HFF-Myc (cell line): ENCODE data around the gene SLX4.

Experiments used
- DNase-seq: peaks from one replicate; pipeline ENCODE4 v3.0.0-alpha.2; 2011; ENCODE audit warnings: low read depth; ENCODE audit errors: extremely low read depth
- H3K4me3 ChIP-seq: replicated peaks from 2 replicates; pipeline ENCODE4 v1.5.1; 2011; ENCODE audit warnings: low read depth, mild to moderate bottlenecking, control low read depth, low read length
- TF ChIP-seq, protein P1 (sequence below): IDR thresholded peaks from 2 replicates; pipeline ENCODE4 v1.5.1; 2012; ENCODE audit warnings: mild to moderate bottlenecking, low read depth, low read length, control low read depth; ENCODE audit errors: missing control alignments

Gene SLX4

DNA sequence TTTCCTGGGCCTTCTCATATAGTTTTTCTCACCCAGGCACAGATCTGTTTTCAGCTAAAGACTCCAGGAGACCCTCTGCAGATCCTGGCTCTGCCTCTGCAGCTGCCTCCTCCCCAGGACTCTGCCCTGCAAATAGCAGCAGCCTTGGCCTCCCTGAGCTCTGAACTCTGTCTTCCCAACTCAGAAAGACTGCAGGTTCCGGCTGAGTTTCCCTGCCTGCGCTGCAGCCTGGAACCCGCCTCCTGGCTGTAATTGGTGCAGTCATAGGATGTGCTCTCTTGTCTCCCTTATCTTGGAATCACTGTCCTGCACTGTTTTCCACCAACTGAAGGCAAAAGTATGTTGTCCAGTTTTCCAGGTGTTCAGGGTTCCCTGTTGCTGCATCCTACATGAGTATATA, 28.8 kb upstream of the SLX4 start:
- H3K4me3 ChIP-seq, result no peak overlapping the region
- TF ChIP-seq, protein P1, sequence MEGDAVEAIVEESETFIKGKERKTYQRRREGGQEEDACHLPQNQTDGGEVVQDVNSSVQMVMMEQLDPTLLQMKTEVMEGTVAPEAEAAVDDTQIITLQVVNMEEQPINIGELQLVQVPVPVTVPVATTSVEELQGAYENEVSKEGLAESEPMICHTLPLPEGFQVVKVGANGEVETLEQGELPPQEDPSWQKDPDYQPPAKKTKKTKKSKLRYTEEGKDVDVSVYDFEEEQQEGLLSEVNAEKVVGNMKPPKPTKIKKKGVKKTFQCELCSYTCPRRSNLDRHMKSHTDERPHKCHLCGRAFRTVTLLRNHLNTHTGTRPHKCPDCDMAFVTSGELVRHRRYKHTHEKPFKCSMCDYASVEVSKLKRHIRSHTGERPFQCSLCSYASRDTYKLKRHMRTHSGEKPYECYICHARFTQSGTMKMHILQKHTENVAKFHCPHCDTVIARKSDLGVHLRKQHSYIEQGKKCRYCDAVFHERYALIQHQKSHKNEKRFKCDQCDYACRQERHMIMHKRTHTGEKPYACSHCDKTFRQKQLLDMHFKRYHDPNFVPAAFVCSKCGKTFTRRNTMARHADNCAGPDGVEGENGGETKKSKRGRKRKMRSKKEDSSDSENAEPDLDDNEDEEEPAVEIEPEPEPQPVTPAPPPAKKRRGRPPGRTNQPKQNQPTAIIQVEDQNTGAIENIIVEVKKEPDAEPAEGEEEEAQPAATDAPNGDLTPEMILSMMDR, result no peak
- DNase-seq, result no peak

- H3K4me3 ChIP-seq, result no peak overlapping the region
- DNase-seq, result no peak
- TF ChIP-seq, protein P1, result no peak
Observed at GRCh38 chr16:3638916-3639644, 27.7 kb upstream of the SLX4 start.

DNA sequence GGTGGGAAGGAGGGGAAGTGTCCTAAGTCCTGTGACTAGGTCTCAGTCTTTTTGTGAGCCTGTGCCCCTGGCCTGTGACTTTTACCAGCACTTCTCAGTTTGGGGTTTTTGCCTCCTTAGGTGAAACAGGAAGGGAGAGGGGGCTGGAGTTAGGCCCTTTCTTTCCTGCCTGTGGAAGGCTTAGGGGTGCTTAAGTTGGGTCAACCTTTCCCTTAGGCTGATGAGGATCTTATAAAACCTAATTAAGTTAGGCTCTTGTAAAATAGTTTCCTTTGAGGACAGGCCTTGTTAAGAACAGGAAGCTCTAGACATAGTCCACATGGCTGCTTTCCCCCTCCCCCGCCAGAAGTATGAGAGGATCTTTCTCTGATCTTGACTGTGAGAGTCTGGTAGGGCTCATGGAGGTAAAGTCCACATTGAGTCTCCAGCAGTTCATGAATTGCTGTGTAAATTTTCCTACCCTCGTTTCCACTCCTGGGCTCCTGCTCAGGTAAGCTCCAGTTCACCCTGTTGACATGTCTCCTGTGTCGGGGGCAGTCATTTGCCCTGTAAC, 26.0 kb upstream of the SLX4 start:
- no peak for DNase-seq
- no peak overlapping the region for H3K4me3 ChIP-seq
- TF ChIP-seq, protein P1, result no peak

- TF ChIP-seq, protein P1, result no peak
- no peak overlapping the region for H3K4me3 ChIP-seq
- no peak for DNase-seq
Observed at GRCh38 chr16:3625911-3626732, 14.7 kb upstream of the SLX4 start.

GRCh38 chr16:3625331-3625730, 13.9 kb upstream of the SLX4 start:
- no peak overlapping the region for H3K4me3 ChIP-seq
- TF ChIP-seq, protein P1, result no peak
- no peak for DNase-seq

DNA sequence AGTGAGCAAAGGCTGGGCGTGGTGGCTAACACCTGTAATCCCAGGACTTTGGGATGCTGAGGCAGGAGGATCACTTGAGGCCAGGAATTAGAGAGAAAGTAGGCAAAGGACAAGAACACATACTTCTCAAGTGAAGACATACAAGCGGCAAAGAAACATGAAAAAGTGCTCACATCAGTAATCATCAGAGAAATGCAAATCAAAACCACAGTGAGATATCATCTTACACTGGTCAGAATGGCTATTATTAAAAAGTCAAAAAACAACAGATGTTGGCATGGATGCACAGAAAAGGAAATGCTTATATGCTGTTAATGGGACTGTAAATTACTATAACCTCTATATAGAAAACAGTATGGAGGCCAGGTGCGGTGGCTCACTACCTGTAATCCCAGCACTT, 12.2 kb upstream of the SLX4 start:
- no peak for DNase-seq
- H3K4me3 ChIP-seq, result no peak overlapping the region

More for the DNA sequence above, 12.2 kb upstream of the SLX4 start:
- TF ChIP-seq, protein P1, result no peak
